ENCODE results near the gene RNF130.
"Not testable (repeated sequence)": the region's sequence is repeated elsewhere in the genome, so short reads cannot be mapped to it uniquely, and the experiment has no call there.

The RNF130 gene

GRCh38 chr5:180103487-180104167 is 32.1 kb upstream of the RNF130 start:
- DNase-seq (ENCODE audit: low spot score): no peak

GRCh38 chr5:180102636-180103035 is 31.1 kb upstream of the RNF130 start:
- DNase-seq (ENCODE audit: low spot score): no peak

GRCh38 chr5:180101451-180102105 is 30.0 kb upstream of the RNF130 start:
- DNase-seq (ENCODE audit: low spot score): no peak

- no peak for DNase-seq (ENCODE audit: low spot score)
Measured at GRCh38 chr5:180100621-180101450, 29.3 kb upstream of the RNF130 start.

- DNase-seq (ENCODE audit: low spot score): no peak
Measured at GRCh38 chr5:180099733-180100611, 28.4 kb upstream of the RNF130 start.

- no peak for DNase-seq (ENCODE audit: low spot score)
Measured at GRCh38 chr5:180098991-180099732, 27.6 kb upstream of the RNF130 start.

GRCh38 chr5:180098526-180098925 is 27.0 kb upstream of the RNF130 start:
- DNase-seq (ENCODE audit: low spot score): no peak

GRCh38 chr5:180097926-180098325 is 26.4 kb upstream of the RNF130 start:
- DNase-seq (ENCODE audit: low spot score): no peak

GRCh38 chr5:180097163-180097894 is 25.8 kb upstream of the RNF130 start:
- DNase-seq (ENCODE audit: low spot score): no peak

GRCh38 chr5:180096616-180097015 is 25.1 kb upstream of the RNF130 start:
- no peak for DNase-seq (ENCODE audit: low spot score)

- no peak for DNase-seq (ENCODE audit: low spot score)
Measured at GRCh38 chr5:180095545-180095944, 24.0 kb upstream of the RNF130 start.

- DNase-seq (ENCODE audit: low spot score): no peak
Measured at GRCh38 chr5:180093651-180094382, 22.3 kb upstream of the RNF130 start.

GRCh38 chr5:180093241-180093640 is 21.7 kb upstream of the RNF130 start:
- no peak for DNase-seq (ENCODE audit: low spot score)

GRCh38 chr5:180090769-180091546 is 19.4 kb upstream of the RNF130 start:
- peak; percentile 80 for DNase-seq (ENCODE audit: low spot score)

- DNase-seq (ENCODE audit: low spot score): peak; percentile 60
Measured at GRCh38 chr5:180090098-180090768, 18.7 kb upstream of the RNF130 start.

GRCh38 chr5:180089628-180090027 is 18.1 kb upstream of the RNF130 start:
- not testable (repeated sequence) for DNase-seq (ENCODE audit: low spot score)

GRCh38 chr5:180088561-180088960 is 17.0 kb upstream of the RNF130 start:
- DNase-seq (ENCODE audit: low spot score): no peak

GRCh38 chr5:180086816-180087399 is 15.3 kb upstream of the RNF130 start:
- DNase-seq (ENCODE audit: low spot score): no peak

All from SW480 (cell line).